A673 (cell line): ENCODE measurements around the gene NAGS.
"Not testable (repeated sequence)": the region's sequence is repeated elsewhere in the genome, so short reads cannot be mapped to it uniquely, and the experiment has no call there.

ENCODE experiments used
- CTCF ChIP-seq: fragments of 300-800, 200-600 bp; sonication (generic); conservative IDR thresholded peaks from 2 replicates; pipeline ENCODE4 v1.5.1; 2017; ENCODE audit warnings: low read depth, mild to moderate bottlenecking, antibody characterized with exemption, low read length, moderate library complexity, mixed read lengths
- EZH2 ChIP-seq: fragments of 200-600 bp; sonication (generic); IDR thresholded peaks from 2 replicates; pipeline ENCODE4 v1.6.1; 2017; ENCODE audit warnings: borderline replicate concordance, low read depth, mild to moderate bottlenecking, mixed read lengths, antibody characterized with exemption, low read length; ENCODE audit not compliant: poor library complexity, severe bottlenecking

GRCh38 chr17:43971436-43971835 is 33.0 kb upstream of the NAGS start:
- TF ChIP-seq CTCF, EZH2: not testable (repeated sequence)
